HG03103 (cell line): ENCODE measurements around the gene FAM110A.

Experiments
- ATAC-seq: cut with Tn5 transposase; IDR thresholded peaks from one replicate; pipeline ENCODE4 v1.9.1; 2021; ENCODE audit warnings: low read depth; ENCODE audit not compliant: unreplicated experiment

FAM110A gene

DNA sequence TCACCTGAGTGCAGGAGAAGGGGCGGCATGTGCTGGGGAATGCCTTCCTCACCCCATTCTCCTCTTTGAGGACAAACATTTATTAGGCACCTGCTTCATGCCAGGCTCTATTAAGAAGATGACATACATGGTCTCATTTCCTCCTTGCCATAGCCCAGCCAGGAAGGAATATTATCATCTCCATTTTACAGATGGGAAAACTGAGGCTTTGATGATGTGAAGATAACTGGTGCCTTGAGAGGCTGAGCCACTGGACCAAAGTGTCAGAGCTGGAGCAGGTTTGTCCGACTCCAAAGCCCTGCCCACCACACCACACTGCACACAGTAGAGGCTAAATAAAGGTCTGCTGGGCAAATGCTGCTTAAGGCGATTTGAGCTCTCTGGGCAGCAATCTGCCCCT, 37.2 kb downstream of the FAM110A start:
- no peak for ATAC-seq

GRCh38 chr20:871436-871835, 37.9 kb downstream of the FAM110A start:
- no peak for ATAC-seq

- ATAC-seq, result no peak
These were observed 38.4 kb downstream of the FAM110A start for GRCh38 chr20:871948-872347.

DNA sequence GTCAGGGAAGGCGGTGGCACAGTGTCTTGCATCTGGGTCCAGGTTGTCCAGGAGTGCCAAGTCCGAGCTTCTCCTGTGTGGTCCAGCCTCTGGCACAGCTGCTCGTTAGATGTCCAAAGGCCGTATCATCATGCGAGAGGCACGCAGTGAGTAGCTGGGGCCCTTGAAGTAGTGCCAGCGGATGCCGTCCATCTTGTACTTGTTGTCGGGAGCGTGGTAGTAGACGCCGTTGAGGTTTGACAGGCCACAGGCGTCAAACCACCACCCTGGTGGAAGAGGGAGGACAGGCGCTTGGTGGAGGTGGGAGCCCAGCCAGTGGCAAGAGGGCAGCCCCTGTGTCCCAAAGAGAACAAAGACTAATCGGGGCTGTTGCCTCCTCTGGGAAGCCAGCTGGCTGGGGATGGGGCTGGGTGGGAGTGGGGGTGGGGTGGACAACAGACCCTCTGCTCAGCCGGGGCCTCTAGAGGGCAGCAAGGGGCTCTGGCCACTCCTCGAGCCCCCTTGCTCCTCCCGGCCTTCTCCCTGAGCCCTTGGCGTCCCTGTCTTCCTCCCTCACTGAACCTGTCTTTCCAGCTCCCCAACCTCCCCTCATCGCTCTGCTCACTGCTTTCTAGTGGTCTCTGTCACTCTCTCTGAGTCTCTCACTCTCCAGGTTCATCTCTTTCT, 39.5 kb downstream of the FAM110A start:
- no peak for ATAC-seq

- no peak for ATAC-seq
These were observed 40.5 kb downstream of the FAM110A start for GRCh38 chr20:873875-874607.

- no peak for ATAC-seq
These were observed 41.6 kb downstream of the FAM110A start for GRCh38 chr20:875115-875514.

DNA sequence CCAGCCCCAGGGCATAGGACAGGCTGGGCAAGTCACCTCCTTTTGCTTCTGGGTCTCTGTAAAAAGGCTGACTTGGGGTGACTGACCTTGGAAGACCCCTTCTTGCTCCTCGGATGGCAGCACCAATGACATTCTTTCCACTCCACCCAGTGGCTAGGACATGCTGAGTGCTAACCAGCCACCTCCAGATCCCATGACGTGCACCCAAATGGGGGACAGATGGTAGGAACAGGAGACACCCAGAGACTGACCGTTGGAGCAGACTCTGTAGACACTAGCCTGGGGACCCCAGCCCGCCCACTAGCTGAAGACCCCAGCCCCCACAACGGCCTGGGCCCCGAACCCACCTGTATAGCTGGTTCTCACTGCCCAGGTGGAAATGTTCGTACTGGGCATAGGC, 44.3 kb downstream of the FAM110A start:
- no peak for ATAC-seq

GRCh38 chr20:878511-879307, 45.2 kb downstream of the FAM110A start:
- no peak for ATAC-seq

DNA sequence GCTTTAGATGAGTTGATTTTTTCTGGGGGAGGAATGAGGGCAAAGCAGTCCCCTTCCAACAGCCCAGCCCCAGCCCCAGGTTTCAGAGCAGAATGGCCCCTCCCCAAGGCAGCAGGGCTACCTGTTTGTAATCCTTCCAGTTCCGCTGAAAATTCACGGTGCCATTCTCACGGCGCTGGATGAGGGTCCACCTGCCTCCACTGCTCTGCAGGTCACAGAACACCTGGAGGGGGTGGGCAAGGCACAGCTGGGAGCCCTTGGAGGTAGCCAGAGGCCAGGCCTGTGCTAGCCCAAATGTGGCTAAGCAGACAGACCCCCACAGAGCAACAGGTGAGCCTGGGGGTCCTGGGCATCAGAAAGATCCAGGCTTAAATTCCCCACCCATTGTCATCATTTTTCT, 46.1 kb downstream of the FAM110A start:
- ATAC-seq, result no peak

GRCh38 chr20:881051-881782, 47.7 kb downstream of the FAM110A start:
- no peak for ATAC-seq

DNA sequence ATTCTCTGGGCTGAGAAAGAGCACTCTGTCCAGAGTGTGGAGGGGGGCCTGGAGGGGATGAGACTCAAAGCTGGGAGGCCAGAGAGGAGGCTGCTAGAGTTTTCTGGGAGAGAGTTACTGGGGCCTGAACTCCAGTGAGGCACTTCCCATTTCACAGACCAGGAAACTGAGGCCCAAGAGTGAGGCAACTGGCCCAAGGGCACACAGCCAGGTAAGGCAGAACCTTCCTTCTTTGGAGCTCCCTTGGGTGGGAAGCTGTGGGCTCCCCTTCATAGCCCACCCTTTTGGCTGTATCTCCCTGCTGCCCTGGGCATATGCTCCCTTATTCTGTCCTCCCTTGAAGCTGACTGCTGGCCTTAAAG, 48.2 kb downstream of the FAM110A start:
- no peak for ATAC-seq

DNA sequence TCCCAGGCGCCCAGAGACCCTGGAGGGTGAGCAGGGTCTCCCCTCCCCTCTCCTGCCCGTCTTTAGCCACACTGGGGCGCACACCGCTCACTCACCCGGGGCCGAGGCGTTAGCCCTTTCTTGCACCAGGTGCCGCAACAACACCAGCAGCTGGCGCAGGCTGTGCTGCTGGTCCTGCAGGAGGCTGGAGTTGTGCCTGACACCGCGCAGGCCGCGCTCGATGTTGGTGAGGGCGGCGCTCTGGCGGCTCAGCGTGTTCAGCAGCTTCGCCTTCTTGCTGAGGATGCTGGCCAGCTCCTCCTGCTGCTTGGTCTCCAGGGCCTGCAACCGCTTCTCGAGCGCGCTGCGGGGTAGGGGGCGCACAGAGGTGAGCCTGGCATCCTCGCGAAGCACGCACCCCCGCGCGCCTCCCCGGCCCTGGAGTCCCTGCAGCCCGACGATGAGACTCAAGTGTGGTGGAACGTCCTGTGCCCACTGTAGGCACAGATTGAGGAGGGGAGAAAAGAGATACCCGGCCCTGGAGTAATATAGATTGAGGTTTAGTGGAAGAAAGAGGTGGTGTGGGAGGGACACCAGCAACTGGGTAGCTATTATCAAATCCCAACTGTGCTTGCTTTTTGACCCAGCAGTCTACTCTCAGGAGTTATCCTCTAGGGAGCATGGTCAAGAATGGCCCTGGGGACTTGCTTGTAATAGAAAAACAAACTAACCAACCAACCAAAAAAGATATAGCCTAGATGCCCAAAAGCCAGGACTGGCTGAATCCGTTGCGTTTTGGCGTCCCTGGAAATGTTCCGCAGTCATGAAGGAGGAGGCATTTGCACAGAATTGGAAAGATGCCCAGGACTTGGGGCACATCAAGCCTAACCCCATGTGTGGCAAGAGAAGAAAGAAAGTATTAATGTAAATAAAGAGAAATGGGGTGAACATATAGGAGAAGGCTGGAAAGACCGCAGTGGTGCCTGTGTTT, 51.8 kb downstream of the FAM110A start:
- ATAC-seq, result no peak

GRCh38 chr20:887137-887536, 53.6 kb downstream of the FAM110A start:
- ATAC-seq, result no peak

DNA sequence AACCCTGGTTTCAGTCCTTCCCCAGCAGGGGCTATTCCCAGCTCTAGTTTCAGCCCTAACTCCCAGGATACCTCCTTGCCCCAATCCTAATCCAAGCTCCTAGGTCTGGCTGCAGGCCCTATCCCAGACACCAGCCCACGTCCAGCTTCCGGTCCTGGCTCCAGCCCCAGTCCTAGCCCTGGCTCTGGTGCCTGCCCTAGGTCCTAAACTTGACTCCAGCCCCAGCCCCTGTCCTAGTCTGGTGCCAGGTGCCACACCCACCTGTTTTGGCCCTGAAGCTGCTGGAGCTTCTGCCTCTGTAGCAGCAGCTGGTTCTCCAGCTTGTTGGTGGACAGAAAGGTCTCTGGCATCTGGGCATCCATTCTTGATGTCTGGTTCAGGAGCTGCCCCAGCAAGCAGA, 54.5 kb downstream of the FAM110A start:
- no peak for ATAC-seq

GRCh38 chr20:889106-889505, 55.6 kb downstream of the FAM110A start:
- ATAC-seq, result no peak

- no peak for ATAC-seq
These were observed 56.5 kb downstream of the FAM110A start for GRCh38 chr20:889932-890463.

- no peak for ATAC-seq
These were observed 57.1 kb downstream of the FAM110A start for GRCh38 chr20:890666-891057.

- ATAC-seq, result no peak
These were observed 57.7 kb downstream of the FAM110A start for GRCh38 chr20:891058-891705.

DNA sequence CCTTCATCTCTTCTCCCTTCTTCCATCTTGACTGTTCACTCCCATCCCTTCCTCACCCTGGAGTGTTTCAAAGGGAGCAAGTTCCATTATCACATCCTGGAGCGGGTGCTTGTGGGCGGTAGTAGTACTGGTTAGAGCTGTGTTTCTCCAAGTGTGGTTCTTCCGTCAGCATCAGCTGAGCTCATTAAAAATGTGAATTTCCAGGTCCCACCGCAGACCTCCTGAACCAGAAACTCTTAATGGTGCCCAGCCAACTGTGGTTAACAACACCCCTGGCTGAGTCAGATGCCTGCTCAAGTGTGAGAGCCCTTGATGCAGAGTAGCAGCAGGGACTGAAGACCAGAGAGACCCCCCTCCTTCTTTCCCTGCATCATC, 58.2 kb downstream of the FAM110A start:
- ATAC-seq, result no peak
